ENCODE measurements around the gene SLC49A3.

The SLC49A3 gene

DNA sequence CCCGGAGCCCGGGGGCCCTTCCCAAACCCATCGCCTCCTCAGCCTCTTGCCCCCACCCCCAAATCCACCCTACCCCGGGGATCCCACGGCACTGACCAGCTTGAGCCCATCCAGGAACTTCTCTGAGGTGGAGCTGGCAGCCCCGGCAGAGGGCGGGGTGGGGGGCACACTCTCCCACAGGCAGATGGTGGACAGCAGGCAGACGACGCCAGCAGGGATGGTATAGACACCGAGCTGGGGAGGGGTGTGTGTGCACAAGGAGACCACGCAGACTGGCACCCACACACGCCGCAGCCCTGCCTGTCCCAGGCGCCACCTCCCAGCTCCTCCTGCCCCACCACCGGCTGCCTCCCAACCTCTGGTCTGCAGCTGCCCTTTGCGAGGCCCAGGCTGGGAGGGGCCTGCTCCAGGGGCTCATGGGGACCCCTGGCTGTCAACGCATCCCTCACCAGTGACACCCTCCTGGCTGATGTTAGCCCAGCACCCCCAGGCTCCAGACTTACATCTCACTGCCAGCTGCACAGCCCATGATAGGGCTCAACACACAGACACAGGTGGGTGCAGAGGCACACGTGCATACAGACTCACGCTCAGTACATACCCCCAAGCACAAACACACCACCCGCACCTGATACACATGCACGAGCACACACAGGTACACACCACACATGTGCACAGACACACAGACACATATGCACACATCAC, 4.2 kb downstream of the SLC49A3 start:
- no peak for DNase-seq (ENCODE audit: low spot score)
- TF ChIP-seq, protein P1, sequence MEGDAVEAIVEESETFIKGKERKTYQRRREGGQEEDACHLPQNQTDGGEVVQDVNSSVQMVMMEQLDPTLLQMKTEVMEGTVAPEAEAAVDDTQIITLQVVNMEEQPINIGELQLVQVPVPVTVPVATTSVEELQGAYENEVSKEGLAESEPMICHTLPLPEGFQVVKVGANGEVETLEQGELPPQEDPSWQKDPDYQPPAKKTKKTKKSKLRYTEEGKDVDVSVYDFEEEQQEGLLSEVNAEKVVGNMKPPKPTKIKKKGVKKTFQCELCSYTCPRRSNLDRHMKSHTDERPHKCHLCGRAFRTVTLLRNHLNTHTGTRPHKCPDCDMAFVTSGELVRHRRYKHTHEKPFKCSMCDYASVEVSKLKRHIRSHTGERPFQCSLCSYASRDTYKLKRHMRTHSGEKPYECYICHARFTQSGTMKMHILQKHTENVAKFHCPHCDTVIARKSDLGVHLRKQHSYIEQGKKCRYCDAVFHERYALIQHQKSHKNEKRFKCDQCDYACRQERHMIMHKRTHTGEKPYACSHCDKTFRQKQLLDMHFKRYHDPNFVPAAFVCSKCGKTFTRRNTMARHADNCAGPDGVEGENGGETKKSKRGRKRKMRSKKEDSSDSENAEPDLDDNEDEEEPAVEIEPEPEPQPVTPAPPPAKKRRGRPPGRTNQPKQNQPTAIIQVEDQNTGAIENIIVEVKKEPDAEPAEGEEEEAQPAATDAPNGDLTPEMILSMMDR (IDR thresholded peaks at IDR 0.05; ENCODE audit: extremely low read depth, missing control alignments): no peak

DNA sequence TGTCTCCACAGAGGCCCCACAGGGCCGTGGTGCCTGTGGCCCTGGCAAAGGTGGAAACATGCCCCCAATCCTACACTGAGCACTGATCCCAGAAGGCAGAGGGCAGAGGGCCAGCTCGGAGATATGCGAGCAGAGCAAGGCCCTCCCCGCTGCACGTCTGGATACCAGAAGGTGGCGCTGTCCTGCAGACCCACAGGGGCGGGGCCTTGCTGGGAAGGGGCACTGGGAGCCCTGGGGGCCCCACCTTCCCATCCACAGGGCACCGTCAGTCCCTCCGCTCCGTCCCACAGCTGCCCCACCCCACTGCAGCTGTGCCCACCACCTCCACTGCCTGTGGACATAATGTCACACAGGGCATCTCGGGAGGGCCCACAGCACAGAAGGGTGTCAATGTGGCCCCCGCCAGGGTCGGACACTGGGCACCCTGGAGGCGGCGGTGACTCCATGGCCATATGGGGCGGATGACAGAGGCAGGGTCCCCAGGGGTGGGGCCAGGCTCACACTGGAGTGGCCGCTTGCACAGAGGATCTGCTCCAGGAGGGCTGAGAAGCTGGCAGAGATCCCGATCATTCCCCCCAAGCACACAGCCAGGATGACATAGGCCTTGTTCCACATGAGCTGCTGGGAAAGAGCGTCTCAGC, 4.8 kb downstream of the SLC49A3 start:
- TF ChIP-seq, protein P1 (IDR thresholded peaks at IDR 0.05; ENCODE audit: extremely low read depth, missing control alignments): peak; percentile 82
- DNase-seq (ENCODE audit: low spot score): peak; percentile 78

DNA sequence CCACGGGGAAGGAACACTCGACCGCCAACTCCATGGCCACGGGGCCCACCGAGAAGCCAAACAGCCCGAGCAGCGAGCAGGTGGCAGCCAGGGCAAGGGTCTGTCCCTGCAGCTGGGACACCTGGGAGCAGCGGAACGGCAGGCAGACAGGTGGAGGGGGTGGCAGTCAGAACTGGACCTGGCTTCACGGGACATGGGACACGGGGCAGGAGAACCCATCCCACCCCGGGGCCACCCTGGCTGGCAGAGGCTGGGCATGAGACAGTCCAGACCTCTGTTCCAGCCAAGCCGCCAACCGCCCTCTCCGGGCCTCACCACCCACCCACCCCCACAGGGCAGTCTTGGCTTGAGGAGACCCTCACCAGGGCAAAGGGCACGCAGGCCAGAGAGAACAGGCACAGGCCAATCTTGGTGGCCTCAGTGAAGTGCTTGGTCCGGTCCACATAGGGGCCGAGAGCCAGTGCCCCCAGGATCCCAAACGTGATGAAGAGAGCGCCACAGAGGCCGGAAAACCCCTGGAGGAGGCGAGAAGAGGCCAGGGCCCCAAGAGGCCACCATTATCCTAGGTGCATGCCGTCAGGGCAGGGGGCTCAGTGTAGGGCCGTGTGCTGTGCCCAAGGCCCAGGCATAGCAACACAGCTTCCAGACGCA, 5.6 kb downstream of the SLC49A3 start:
- TF ChIP-seq, protein P1 (IDR thresholded peaks at IDR 0.05; ENCODE audit: extremely low read depth, missing control alignments): no peak
- DNase-seq (ENCODE audit: low spot score): no peak

DNA sequence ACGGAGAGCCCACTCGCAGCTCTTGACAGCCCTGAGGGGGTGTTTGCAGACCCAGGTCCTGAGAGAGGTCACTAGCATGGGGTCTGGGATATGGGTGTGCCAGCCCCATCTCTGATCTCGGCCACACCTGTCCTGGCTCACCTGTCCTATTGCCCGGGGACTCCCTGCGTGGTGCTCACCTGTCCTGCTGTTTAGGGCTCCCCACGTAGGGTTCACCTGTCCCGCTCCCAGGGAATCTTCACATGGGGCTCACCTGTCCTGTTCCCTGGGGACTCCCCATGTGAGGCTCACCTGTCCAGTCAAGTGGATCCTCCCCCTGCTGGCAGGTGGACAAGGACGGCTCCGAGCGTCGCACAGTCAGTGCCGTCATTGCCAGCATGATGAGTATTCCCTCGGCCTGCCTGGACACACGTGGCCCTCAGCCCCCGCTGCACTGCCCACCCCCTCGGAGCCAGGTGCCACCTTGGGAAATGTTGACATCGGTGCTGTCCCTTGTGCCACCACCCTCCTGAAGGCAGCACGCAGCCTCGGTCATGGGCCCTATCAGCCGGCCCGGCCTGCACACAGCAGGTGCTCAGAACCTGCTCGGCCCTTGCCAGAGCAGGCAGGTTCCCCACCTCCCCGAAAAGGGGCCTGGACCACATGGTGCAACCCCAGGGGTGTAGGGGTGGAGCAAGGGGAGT, 6.3 kb downstream of the SLC49A3 start:
- no peak for DNase-seq (ENCODE audit: low spot score)

DNA sequence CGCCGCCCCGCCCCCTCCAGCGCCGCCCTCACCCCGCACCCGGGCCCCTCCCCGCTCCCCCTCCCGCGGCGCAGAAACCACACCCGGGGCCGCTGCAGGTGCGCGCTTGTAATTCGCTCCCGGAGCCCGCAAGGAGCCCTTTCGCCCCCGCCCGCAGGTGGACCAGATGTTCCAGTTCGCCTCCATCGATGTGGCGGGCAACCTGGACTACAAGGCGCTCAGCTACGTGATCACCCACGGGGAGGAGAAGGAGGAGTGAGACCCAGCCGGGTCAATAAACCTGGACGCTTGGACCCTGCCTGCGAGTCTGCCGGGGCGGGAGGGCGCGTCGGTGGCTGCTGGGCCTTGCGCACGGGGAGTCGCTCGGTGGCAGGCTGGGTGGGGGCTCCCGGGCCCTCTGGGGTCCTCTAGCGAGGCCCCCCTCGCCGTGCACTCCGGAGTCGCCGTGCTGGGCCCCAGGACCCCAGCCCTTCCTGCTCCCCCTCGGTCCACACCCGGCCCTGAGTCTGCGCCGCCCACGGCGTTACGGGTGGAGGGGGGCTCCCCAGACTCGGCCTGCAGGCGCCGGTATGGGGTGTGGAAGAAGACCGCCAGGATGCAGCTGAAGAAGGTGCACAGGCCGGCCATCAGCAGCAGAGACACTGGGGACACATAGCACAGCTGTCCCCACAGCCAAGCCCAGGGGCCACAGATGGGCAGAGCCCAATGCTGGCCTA, 7.1 kb downstream of the SLC49A3 start:
- TF ChIP-seq, protein P1 (IDR thresholded peaks at IDR 0.05; ENCODE audit: extremely low read depth, missing control alignments): no peak
- DNase-seq (ENCODE audit: low spot score): peak; percentile 87

More for the DNA sequence above, 6.3 kb downstream of the SLC49A3 start:
- TF ChIP-seq, protein P1 (IDR thresholded peaks at IDR 0.05; ENCODE audit: extremely low read depth, missing control alignments): no peak

DNA sequence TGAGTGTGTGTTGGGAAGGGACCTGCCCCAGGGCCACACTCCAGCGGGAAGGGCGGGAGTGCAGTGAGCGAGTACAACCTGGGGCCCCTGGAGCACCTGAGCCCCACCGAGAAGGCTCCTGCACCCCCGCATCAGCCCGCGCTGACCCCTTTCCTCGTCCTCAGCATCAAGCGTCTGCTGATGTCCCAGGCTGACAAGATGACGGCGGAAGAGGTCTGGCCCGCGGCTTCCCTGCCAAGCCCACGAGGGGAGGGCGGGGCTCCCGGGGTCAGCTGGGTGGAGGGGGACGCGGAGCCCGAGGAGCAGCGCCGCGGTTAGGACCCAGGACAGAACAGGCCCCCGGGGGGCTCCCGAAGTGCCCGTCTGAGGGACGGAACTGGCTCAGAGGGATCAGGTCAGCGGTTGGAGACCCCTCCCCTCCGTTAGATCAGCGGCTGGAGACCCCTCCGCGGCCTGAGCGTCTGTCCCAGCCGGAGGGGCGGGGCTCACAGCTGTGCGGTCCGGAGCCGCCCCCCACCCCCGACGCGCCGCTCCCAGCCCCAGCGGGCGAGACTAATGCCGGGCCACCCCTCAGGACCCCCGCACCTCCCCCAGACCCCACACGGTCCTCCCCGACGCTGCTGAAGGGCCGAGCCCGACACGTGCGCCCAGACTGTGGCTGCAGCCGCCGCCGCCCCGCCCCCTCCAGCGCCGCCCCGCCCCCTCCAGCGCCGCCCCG, 7.9 kb downstream of the SLC49A3 start:
- TF ChIP-seq, protein P1 (IDR thresholded peaks at IDR 0.05; ENCODE audit: extremely low read depth, missing control alignments): no peak
- DNase-seq (ENCODE audit: low spot score): peak; percentile 89
